SU-DHL-6 (cell line): ENCODE data around the gene BRD4.

Experiments
- H2AFZ ChIP-seq: fragments of 200-600 bp; sonication (generic); 2 replicates; pipeline ENCODE4 v1.6.1; 2014; ENCODE audit warnings: low read depth, mild to moderate bottlenecking, moderate library complexity, mixed read lengths, antibody characterized with exemption, low read length; ENCODE audit not compliant: severe bottlenecking
- H3F3A ChIP-seq: fragments of 200-600 bp; shearing (Covaris generic); 2 replicates; pipeline ENCODE4 v1.6.0; 2016; ENCODE audit warnings: antibody characterized with exemption, mild to moderate bottlenecking; ENCODE audit not compliant: insufficient read depth
- H3K27ac ChIP-seq: fragments of 200-600 bp; sonication (generic); 2 replicates; pipeline ENCODE4 v1.5.1; 2016; ENCODE audit warnings: low read depth, mild to moderate bottlenecking, low read length, moderate library complexity, mixed read lengths
- H3K27me3 ChIP-seq: fragments of 200-600 bp; sonication (generic), shearing (Covaris generic); 2 replicates; pipeline ENCODE4 v1.6.0; 2014; ENCODE audit warnings: mild to moderate bottlenecking, low read length
- H3K36me3 ChIP-seq: fragments of 200-600 bp; sonication (generic); 2 replicates; pipeline ENCODE4 v1.6.1; 2014; ENCODE audit warnings: mild to moderate bottlenecking, low read length, mixed read lengths
- H3K4me2 ChIP-seq: fragments of 300-600, 200-600 bp; shearing (Covaris generic), sonication (generic); 2 replicates; pipeline ENCODE4 v1.6.0; 2014; ENCODE audit warnings: low read length, low read depth, mild to moderate bottlenecking; ENCODE audit not compliant: poor library complexity, severe bottlenecking
- H3K4me3 ChIP-seq: fragments of 200-600 bp; sonication (generic); 2 replicates; pipeline ENCODE4 v1.5.1; 2014; ENCODE audit warnings: antibody characterized with exemption, low read length, mild to moderate bottlenecking, mixed read lengths; ENCODE audit not compliant: insufficient read depth, poor library complexity, severe bottlenecking
- H3K79me2 ChIP-seq: fragments of 200-600 bp; sonication (generic); 2 replicates; pipeline ENCODE4 v1.6.1; 2014; ENCODE audit warnings: mild to moderate bottlenecking, low read length, moderate library complexity; ENCODE audit not compliant: insufficient read depth
- H3K9ac ChIP-seq: fragments of 200-600 bp; sonication (generic); 2 replicates; pipeline ENCODE4 v1.7.0; 2014; ENCODE audit warnings: mild to moderate bottlenecking, low read length
- H3K9me2 ChIP-seq: fragments of 200-600 bp; sonication (generic); replicated peaks from 2 replicates; pipeline ENCODE4 v1.6.1; 2014; ENCODE audit warnings: low read length; ENCODE audit not compliant: insufficient read depth
- H3K9me3 ChIP-seq: fragments of 200-600 bp; sonication (generic); 2 replicates; pipeline ENCODE4 v1.6.1; 2014; ENCODE audit warnings: low read length, mixed read lengths; ENCODE audit not compliant: insufficient read depth
- H4K20me1 ChIP-seq: fragments of 200-600 bp; sonication (generic); 2 replicates; pipeline ENCODE4 v1.6.1; 2014; ENCODE audit warnings: low read depth, mild to moderate bottlenecking, antibody characterized with exemption, low read length, moderate library complexity, mixed read lengths
- CTCF ChIP-seq: fragments of 200-600 bp; sonication (generic); IDR thresholded peaks from one replicate; pipeline ENCODE4 v1.5.1; 2017; ENCODE audit warnings: antibody characterized with exemption, mild to moderate bottlenecking, low read length, moderate library complexity; ENCODE audit not compliant: insufficient read depth, poor library complexity, severe bottlenecking
- EZH2phosphoT487 ChIP-seq: fragments of 200-600 bp; sonication (generic), shearing (Covaris generic); conservative IDR thresholded peaks from 2 replicates; pipeline ENCODE4 v1.6.1; 2018; ENCODE audit warnings: mild to moderate bottlenecking, antibody characterized with exemption, low read length, moderate library complexity, mixed read lengths

Gene BRD4

GRCh38 chr19:15243236-15243957 lies 88.9 kb downstream of the BRD4 start:
- Histone ChIP-seq H3K4me3 (no peak overlapping the region), H4K20me1 (no peaks in the 10 kb centered on the region), H3F3A (no peaks in the 10 kb centered on the region), H3K79me2 (no peaks in the 10 kb centered on the region), H2AFZ (no peak overlapping the region), H3K4me2 (no peak overlapping the region), H3K9ac (no peak overlapping the region), H3K27ac (no peak overlapping the region), H3K9me2 (no peaks in the 10 kb centered on the region), H3K9me3 (no peaks in the 10 kb centered on the region), H3K27me3 (no peaks in the 10 kb centered on the region), H3K36me3 (no peaks in the 10 kb centered on the region)
- no peak for TF ChIP-seq EZH2phosphoT487
- TF ChIP-seq CTCF: no peak

GRCh38 chr19:15241259-15241910 lies 91.0 kb downstream of the BRD4 start:
- no peaks in the 10 kb centered on the region for H3K36me3 ChIP-seq
- H2AFZ ChIP-seq: no peak overlapping the region
- H3K9me2 ChIP-seq: no peaks in the 10 kb centered on the region
- H3K9ac ChIP-seq: no peak overlapping the region
- no peaks in the 10 kb centered on the region for H4K20me1 ChIP-seq
- H3K4me2 ChIP-seq: no peak overlapping the region
- no peaks in the 10 kb centered on the region for H3K27me3 ChIP-seq
- no peaks in the 10 kb centered on the region for H3F3A ChIP-seq
- no peak overlapping the region for H3K27ac ChIP-seq
- H3K79me2 ChIP-seq: no peaks in the 10 kb centered on the region
- no peaks in the 10 kb centered on the region for H3K9me3 ChIP-seq
- H3K4me3 ChIP-seq: no peak overlapping the region
- TF ChIP-seq EZH2phosphoT487 (no peak), CTCF (no peak)

- no peak for TF ChIP-seq EZH2phosphoT487
- TF ChIP-seq CTCF: no peak
- Histone ChIP-seq H3K9ac (no peak overlapping the region), H2AFZ (no peak overlapping the region), H3K4me2 (no peak overlapping the region), H3K27ac (no peak overlapping the region), H3F3A (no peaks in the 10 kb centered on the region), H4K20me1 (no peaks in the 10 kb centered on the region), H3K79me2 (no peaks in the 10 kb centered on the region), H3K4me3 (no peak overlapping the region), H3K27me3 (no peaks in the 10 kb centered on the region), H3K9me2 (no peaks in the 10 kb centered on the region), H3K9me3 (no peaks in the 10 kb centered on the region), H3K36me3 (peaks cover 2% of the 10 kb centered on the region; the same call in 1 of the 2 replicates)
Observed at GRCh38 chr19:15240515-15240914, 91.8 kb downstream of the BRD4 start.
